ENCODE data around the gene LARP6. TPM values are rescaled to one million over a fixed set of nuclear protein-coding genes. Genes with fewer than 3 reads are reported as not detected.
"Not testable (repeated sequence)": the region's sequence is repeated elsewhere in the genome, so short reads cannot be mapped to it uniquely, and the experiment has no call there.

The LARP6 gene
- total RNA-seq, 1 donor from 2014 or later, result not detected

- intact Hi-C loops (cut with micrococcal nuclease), result no loop called here
These were observed 5.5 kb upstream of the LARP6 start for GRCh38 chr15:70859322-70859908.

GRCh38 chr15:70858614-70859321, 4.8 kb upstream of the LARP6 start:
- intact Hi-C loops (cut with micrococcal nuclease), result not testable (repeated sequence)

GRCh38 chr15:70857562-70858285, 3.8 kb upstream of the LARP6 start:
- intact Hi-C loops (cut with micrococcal nuclease), result no loop called here

GRCh38 chr15:70856884-70857561, 3.1 kb upstream of the LARP6 start:
- intact Hi-C loops (cut with micrococcal nuclease), result no loop called here

- intact Hi-C loops (cut with micrococcal nuclease), result no loop called here
These were observed 2.4 kb upstream of the LARP6 start for GRCh38 chr15:70856177-70856883.

- intact Hi-C loops (cut with micrococcal nuclease), result no loop called here
These were observed 1.8 kb upstream of the LARP6 start for GRCh38 chr15:70855764-70856163.

- intact Hi-C loops (cut with micrococcal nuclease), result no loop called here
These were observed 664 bp upstream of the LARP6 start for GRCh38 chr15:70854666-70854976.

GRCh38 chr15:70853318-70853972, 512 bp downstream of the LARP6 start:
- intact Hi-C loops (cut with micrococcal nuclease), result no loop called here

- intact Hi-C loops (cut with micrococcal nuclease), result no loop called here
These were observed 1.2 kb downstream of the LARP6 start for GRCh38 chr15:70852501-70853317.

- intact Hi-C loops (cut with micrococcal nuclease), result no loop called here
These were observed 2.1 kb downstream of the LARP6 start for GRCh38 chr15:70851889-70852288.

- intact Hi-C loops (cut with micrococcal nuclease), result no loop called here
These were observed 8.2 kb downstream of the LARP6 start for GRCh38 chr15:70845602-70846360.

GRCh38 chr15:70837476-70837875, 16.5 kb downstream of the LARP6 start:
- intact Hi-C loops (cut with micrococcal nuclease), result no loop called here

GRCh38 chr15:70835841-70836240, 18.1 kb downstream of the LARP6 start:
- intact Hi-C loops (cut with micrococcal nuclease), result no loop called here

- intact Hi-C loops (cut with micrococcal nuclease), result no loop called here
These were observed 18.5 kb downstream of the LARP6 start for GRCh38 chr15:70835415-70835814.

GRCh38 chr15:70834999-70835398, 19.0 kb downstream of the LARP6 start:
- intact Hi-C loops (cut with micrococcal nuclease), result no loop called here

- intact Hi-C loops (cut with micrococcal nuclease), result no loop called here
These were observed 19.8 kb downstream of the LARP6 start for GRCh38 chr15:70833861-70834765.

GRCh38 chr15:70833422-70833821, 20.5 kb downstream of the LARP6 start:
- intact Hi-C loops (cut with micrococcal nuclease), result no loop called here

GRCh38 chr15:70832176-70832575, 21.8 kb downstream of the LARP6 start:
- intact Hi-C loops (cut with micrococcal nuclease), result no loop called here

Measured in T-helper 1 cell treated with Interleukin-12 subunit alpha and Interleukin-12 subunit beta and Interleukin-4 antibody, amounts not matched to agents 30 ng/mL and 1 ng/mL, for 36 hours (primary cell).